Activated effector memory CD4-positive, alpha-beta T cell treated with Interleukin-2 at 50 U/mL for 16 hours (primary cell): ENCODE results near the gene TUBG2.
"Not testable (repeated sequence)": the region's sequence is repeated elsewhere in the genome, so short reads cannot be mapped to it uniquely, and the experiment has no call there.

Experiments used
- DNase-seq: peaks from one replicate; pipeline ENCODE4 v3.0.0-alpha.2; 2020

The TUBG2 gene

GRCh38 chr17:42659079-42659931 lies at the start of gene TUBG2:
Gene TUBG2, plus strand, starts transcription at chr17:42659284. Its CDS starts 220 bp downstream, at chr17:42659504.
- peak; percentile 59 for DNase-seq

- peak; percentile 1 for DNase-seq
Observed at GRCh38 chr17:42609814-42610801, 49.0 kb upstream of the TUBG2 start.

GRCh38 chr17:42612013-42612412 lies 47.1 kb upstream of the TUBG2 start:
- no peak for DNase-seq

DNA sequence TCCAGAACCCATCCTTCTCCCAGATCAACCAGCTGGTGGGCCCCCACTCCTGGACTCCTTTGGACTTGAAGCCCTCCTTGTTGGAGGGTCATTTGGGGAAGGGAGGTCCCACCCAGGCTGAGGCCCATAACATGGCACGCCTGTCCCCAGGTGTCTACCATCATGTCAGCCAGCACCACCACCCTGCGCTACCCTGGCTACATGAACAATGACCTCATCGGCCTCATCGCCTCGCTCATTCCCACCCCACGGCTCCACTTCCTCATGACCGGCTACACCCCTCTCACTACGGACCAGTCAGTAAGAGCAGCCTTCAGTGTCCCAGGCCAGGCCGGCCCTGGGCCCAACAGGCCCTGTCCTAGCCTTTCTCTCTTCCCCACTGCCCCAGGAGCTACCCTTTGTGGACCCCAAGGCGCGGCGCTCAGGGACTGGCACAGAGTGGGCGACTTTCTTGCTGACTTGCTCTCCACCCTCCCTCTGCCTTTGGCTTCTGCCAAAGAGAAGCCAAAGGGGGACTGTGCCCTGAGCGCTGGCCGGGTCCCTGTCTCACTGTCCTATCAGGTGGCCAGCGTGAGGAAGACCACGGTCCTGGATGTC lies 45.3 kb upstream of the TUBG2 start:
- no peak for DNase-seq

GRCh38 chr17:42617956-42618431 lies 41.1 kb upstream of the TUBG2 start:
- DNase-seq: no peak

GRCh38 chr17:42618442-42619150 lies 40.5 kb upstream of the TUBG2 start:
- no peak for DNase-seq

GRCh38 chr17:42621987-42622386 lies 37.1 kb upstream of the TUBG2 start:
- DNase-seq: not testable (repeated sequence)

GRCh38 chr17:42623271-42623670 lies 35.8 kb upstream of the TUBG2 start:
- DNase-seq: no peak

- no peak for DNase-seq
Observed at GRCh38 chr17:42623732-42624596, 35.1 kb upstream of the TUBG2 start.

- DNase-seq: not testable (repeated sequence)
Observed at GRCh38 chr17:42627032-42627764, 31.9 kb upstream of the TUBG2 start.

GRCh38 chr17:42629411-42630009 lies 29.6 kb upstream of the TUBG2 start:
- no peak for DNase-seq

GRCh38 chr17:42632949-42633444 lies 26.1 kb upstream of the TUBG2 start:
- DNase-seq: no peak

- DNase-seq: no peak
Observed at GRCh38 chr17:42639525-42640113, 19.5 kb upstream of the TUBG2 start.

GRCh38 chr17:42640121-42640520 lies 19.0 kb upstream of the TUBG2 start:
- DNase-seq: no peak

DNA sequence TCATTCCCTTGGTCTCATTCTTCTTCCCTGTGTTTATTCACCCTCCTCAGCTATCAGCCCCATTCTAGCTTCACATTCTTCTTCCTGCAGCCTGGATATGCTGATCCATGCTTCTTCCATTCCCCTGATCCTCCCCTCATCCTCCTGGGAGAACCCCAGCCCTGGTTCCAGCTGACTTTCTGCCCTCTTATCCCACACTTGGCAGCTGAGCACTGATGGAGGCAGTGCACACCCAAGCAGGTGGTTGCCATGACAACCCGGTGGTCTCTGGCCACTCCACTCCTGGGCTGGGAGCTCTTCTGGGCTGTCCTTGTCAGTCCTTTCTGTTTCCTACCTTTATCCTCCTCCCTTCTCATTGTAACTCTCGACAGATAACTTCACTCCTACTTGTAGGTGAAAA lies 16.7 kb upstream of the TUBG2 start:
- DNase-seq: no peak

DNA sequence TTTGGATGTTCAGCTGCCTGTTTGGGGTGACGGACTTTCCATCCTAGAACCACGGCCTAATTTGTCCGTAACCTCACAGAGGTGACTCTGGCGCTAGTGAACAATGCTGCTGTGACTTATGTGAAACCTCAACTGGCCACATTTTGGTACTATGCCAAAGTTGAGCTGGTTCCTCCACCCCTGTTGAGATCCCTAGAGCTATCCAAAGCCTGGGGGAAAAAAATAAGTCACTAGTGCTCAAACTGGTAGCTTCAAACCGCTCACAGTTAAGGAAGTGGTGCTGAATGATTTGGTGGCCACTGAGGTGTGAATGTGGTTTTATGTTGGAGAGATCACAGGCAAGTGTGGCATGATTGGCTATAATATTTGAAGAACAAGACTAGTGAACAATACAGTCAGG lies 11.3 kb upstream of the TUBG2 start:
- DNase-seq: no peak

GRCh38 chr17:42651392-42651791 lies 7.7 kb upstream of the TUBG2 start:
- no peak for DNase-seq

- no peak for DNase-seq
Observed at GRCh38 chr17:42653179-42654124, 5.6 kb upstream of the TUBG2 start.
